ENCODE measurements around the gene KCNC4.

- TF ChIP-seq CTCF (IDR thresholded peaks at IDR 0.05; ENCODE audit: poor library complexity, severe bottlenecking) (no peak), REST (IDR thresholded peaks at IDR 0.05; ENCODE audit: borderline replicate concordance) (no peak), EZH2 (IDR thresholded peaks at IDR 0.05; ENCODE audit: borderline replicate concordance, insufficient read depth, low read length, poor library complexity, severe bottlenecking) (no peak), POLR2AphosphoS5 (IDR thresholded peaks at IDR 0.05) (no peak), RAD21 (conservative IDR thresholded peaks at IDR 0.05) (no peak), MXI1 (conservative IDR thresholded peaks at IDR 0.05; ENCODE audit: poor library complexity, severe bottlenecking) (no peak), SMC3 (conservative IDR thresholded peaks at IDR 0.05; ENCODE audit: poor library complexity) (no peak)
These were observed 45.3 kb upstream of the KCNC4 start for GRCh38 chr1:110164725-110165350.
